GM21717 (cell line): ENCODE data around the gene CUL4A.
"Not testable (repeated sequence)": the region's sequence is repeated elsewhere in the genome, so short reads cannot be mapped to it uniquely, and the experiment has no call there.

Experiments
- ATAC-seq: cut with Tn5 transposase; IDR thresholded peaks from one replicate; pipeline ENCODE4 v1.9.1; 2021; ENCODE audit warnings: mild to moderate bottlenecking, moderate library complexity; ENCODE audit not compliant: unreplicated experiment

CUL4A gene

DNA sequence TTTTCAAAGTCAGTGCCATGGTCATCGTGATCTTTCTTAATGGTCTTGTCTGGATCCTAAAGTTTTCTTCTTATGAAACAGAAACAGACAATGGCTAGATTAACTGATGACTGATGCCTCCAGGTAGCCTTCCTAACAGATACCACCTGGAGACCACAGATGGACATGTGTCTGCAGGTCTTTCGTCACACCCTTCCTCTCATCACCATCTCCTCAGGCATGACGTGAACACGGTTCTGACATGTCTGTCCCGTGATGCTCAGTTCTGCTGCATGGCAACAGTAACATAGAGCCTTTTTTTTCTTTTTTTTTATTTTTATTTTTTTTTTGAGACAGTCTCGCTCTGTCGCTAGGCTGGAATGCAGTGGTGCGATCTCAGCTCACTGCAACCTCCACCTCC is 74.5 kb downstream of the CUL4A start:
- no peak for ATAC-seq

GRCh38 chr13:113288880-113289279 is 79.5 kb downstream of the CUL4A start:
- no peak for ATAC-seq

DNA sequence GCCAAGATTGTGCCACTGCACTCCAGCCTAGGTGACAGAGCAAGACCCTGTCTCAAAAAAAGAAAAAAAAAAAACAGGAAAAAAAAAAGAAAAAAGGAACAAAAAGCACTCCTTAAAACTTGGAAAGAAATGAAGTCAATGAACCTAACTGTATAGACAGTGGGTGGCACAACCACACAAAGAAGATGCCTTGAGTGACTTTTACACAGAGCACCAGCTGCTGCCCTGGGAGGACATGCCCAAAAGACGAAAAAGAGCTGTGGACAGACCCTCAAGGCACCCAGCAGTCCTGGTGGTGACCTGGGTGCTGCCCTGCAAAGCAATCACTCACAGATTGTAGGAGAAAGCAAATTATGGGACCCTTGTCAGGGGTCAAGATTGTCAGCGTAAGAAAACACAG is 81.7 kb downstream of the CUL4A start:
- no peak for ATAC-seq

- ATAC-seq: no peak
Measured at GRCh38 chr13:113292021-113292862, 82.8 kb downstream of the CUL4A start.

DNA sequence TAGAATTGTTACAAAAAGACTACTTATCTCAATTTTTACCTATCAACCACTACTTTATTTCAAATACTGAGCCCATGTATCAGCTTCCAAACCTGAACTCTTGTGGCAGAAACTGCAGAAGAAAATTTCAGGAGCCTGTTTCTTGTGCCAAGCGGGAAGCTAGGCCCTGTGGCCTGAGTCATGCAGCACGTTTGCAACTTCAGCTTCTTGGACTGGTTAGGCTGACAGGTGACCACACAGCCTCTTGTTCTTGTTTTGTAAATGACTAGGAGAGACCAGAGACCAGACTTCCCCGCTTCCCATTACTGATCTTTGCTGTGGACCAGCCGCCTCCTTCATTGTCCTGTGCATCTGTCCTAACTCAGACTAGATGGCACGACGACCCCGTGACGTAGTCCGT is 84.3 kb downstream of the CUL4A start:
- no peak for ATAC-seq

GRCh38 chr13:113295776-113296175 is 86.4 kb downstream of the CUL4A start:
- no peak for ATAC-seq

DNA sequence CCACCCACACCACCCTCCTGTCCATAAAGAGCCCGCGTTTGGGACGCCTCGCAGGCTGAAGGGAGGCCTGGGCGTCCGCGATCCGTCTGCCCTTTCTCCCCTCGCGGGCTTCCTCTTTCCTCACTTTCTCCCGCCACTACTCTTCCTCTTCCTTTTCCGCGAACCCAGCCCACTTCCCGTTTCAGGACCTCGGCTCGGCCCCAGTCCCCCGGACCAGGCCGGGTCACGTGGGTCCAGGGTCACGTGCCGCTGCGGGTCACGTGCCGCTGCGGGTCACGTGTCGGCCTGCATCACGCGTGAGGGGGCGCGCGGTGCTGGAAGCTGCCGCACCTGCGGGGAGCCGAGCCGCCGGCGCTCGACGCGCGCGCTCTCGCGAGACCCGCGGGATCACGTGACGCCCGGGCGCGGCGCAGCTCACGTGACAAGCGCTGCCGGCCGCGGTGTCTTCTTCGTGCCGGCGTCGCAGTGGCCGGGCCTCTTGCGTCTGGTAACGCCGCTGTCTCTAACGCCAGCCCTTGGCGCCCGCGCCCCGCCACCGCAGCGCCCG is 87.5 kb downstream of the CUL4A start, which contains the start of gene LAMP1:
Gene LAMP1, plus strand, starts transcription at position 417 of the 547 bp plus-strand sequence. CDS start 196 bp downstream, outside the sequence.
- ATAC-seq: peak; percentile 65

- peak; percentile 37 for ATAC-seq
Measured at GRCh38 chr13:113297370-113298042, 88.1 kb downstream of the CUL4A start.

GRCh38 chr13:113298043-113298945 is 88.9 kb downstream of the CUL4A start:
- no peak for ATAC-seq

DNA sequence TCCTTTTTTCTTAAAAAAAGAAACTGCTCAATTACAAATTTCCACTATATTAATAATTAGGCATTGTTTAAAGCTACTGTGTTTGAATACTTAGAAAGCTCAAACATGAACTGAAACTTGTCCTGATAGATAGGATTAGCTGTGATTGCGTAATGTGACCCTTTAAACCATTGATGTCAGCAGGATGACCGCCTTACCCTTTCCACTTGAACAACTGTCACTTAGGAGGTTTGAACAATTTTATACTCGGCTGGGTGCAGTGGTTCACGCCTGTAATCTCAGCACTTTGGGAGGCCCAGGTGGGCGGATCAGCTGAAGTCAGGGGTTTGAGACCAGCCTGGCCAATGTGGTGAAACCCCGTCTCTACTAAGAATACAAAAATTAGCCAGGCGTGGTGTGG is 90.5 kb downstream of the CUL4A start:
- no peak for ATAC-seq

- no peak for ATAC-seq
Measured at GRCh38 chr13:113302986-113303385, 93.6 kb downstream of the CUL4A start.

DNA sequence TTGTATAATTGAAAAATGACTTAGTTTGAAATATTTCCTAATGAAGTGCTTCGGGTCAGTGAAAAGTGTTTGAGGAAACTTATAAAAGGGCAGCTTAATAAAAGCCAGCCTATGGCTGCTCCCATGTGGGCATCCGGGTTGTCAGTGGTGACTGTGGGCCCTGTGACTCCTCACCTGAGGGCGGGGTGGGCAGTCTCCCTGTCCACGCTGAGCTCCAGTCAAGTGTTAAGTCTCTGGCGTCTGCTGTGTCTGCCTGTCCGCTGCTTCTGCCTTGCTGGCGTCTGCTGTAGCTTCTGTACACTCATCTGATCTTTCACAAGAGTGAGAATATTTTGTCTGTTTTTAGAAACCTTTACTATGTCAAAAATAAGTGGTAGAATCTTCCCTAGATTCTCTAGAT is 94.7 kb downstream of the CUL4A start:
- no peak for ATAC-seq

- ATAC-seq: no peak
Measured at GRCh38 chr13:113305208-113305607, 95.8 kb downstream of the CUL4A start.

DNA sequence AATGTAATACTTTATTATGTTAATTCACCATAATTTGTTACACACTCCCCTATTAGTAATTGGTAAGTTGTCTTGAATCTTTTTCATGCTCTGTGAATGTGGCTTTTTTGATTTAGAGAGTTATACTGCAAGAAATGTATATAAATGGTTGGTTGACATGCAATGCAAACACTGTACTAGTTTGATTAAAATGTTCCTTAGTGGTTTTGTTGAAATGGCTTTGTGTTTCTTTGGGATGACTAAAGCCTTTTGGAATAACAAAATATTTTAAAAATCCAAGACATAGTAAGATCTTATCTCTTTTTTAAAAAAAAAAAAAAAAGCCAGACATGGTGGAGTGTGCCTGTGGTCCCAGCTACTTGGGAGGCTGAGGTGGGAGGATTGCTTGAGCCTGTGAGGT is 98.1 kb downstream of the CUL4A start:
- no peak for ATAC-seq

GRCh38 chr13:113309473-113309872 is 100.1 kb downstream of the CUL4A start:
- no peak for ATAC-seq

- ATAC-seq: not testable (repeated sequence)
Measured at GRCh38 chr13:113314112-113314511, 104.7 kb downstream of the CUL4A start.

DNA sequence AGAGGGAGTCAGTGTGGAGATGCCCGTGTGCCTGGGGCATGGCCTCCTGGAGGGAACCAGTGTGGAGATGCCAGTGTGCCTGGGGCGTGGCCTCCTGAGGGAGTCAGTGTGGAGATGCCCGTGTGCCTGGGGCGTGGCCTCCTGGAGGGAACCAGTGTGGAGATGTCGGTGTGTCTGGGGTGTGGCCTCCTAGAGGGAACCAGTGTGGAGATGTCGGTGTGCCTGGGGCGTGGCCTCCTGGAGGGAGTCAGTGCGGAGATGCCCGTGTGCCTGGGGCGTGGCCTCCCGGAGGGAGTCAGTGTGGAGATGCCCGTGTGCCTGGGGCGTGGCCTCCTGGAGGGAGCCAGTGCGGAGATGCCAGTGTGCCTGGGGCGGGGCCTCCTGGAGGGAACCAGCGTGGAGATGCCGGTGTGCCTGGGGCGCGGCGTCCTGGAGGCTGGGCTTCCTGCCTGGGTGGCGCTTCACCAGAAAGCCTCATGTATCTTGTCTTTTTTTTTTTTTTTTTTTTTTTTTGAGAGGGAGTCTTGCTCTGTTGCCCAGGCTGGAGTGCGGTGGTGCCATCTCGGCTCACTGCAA is 105.6 kb downstream of the CUL4A start:
- not testable (repeated sequence) for ATAC-seq

DNA sequence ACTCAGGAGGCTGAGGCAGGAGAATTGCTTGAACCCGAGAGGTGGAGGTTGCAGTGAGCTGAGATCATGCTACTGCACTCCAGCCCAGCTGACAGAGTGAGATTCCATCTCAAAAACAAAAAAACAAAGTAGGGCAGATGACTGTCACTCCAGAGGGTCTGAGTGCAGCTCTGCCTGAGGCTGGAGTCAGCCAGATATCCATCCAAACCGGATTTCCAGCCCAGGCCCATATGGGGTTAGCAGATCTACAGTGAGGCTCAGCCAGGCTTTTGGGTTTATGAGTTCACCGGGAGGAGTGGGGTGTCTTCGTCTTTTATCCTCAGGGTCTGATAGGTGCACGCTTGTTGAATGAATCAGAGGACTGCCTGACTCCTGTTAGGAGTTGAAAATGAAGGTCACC is 106.6 kb downstream of the CUL4A start:
- ATAC-seq: no peak
